Trophoblast cell (in vitro differentiated cells and primary cell): Measurements from ENCODE around the gene TSEN54.

ENCODE experiments used
- DNase-seq, 2 donors: peaks; one replicate each; pipeline ENCODE4 v3.0.0-alpha.2; 2016
- H2AFZ ChIP-seq: 2 replicates; pipeline ENCODE4 v1.6.1; 2013; ENCODE audit warnings: low read length, moderate library complexity, mild to moderate bottlenecking; ENCODE audit not compliant: insufficient read depth, poor library complexity
- H2AK5ac ChIP-seq: 2 replicates; pipeline ENCODE4 v1.6.1; 2013; ENCODE audit warnings: mild to moderate bottlenecking, low read length
- H2BK120ac ChIP-seq: 2 replicates; pipeline ENCODE4 v1.6.1; 2013; ENCODE audit warnings: low read length, mild to moderate bottlenecking, moderate library complexity; ENCODE audit not compliant: insufficient read depth, poor library complexity
- H2BK12ac ChIP-seq: 2 replicates; pipeline ENCODE4 v1.6.1; 2013; ENCODE audit warnings: mild to moderate bottlenecking, low read length, moderate library complexity
- H2BK5ac ChIP-seq: 2 replicates; pipeline ENCODE4 v1.6.1; 2013; ENCODE audit warnings: low read length, low read depth, moderate library complexity, mild to moderate bottlenecking; ENCODE audit not compliant: poor library complexity
- H3K14ac ChIP-seq: 2 replicates; pipeline ENCODE4 v1.6.1; 2013; ENCODE audit warnings: mild to moderate bottlenecking, low read length
- H3K18ac ChIP-seq: 2 replicates; pipeline ENCODE4 v1.6.1; 2013; ENCODE audit warnings: mild to moderate bottlenecking, low read length
- H3K23ac ChIP-seq: 2 replicates; pipeline ENCODE4 v1.6.1; 2013; ENCODE audit warnings: low read length
- H3K27ac ChIP-seq: 2 replicates; pipeline ENCODE4 v1.5.1; 2013; ENCODE audit warnings: low read depth, mild to moderate bottlenecking, inconsistent platforms, low read length, moderate library complexity
- H3K27me3 ChIP-seq: 2 replicates; pipeline ENCODE4 v1.6.1; 2013; ENCODE audit warnings: inconsistent platforms, mild to moderate bottlenecking, low read length, moderate library complexity; ENCODE audit not compliant: insufficient read depth
- H3K36me3 ChIP-seq, 2 experiments: 1 replicate in 1 of 2; 2 replicates in 1 of 2; pipeline ENCODE4 v1.6.1; 2013; ENCODE audit warnings: low read length in 2 of 2, mild to moderate bottlenecking in 2 of 2, moderate library complexity in 1 of 2; ENCODE audit not compliant: insufficient read depth in 2 of 2, control insufficient read depth in 1 of 2
- H3K4ac ChIP-seq: 2 replicates; pipeline ENCODE4 v1.6.1; 2013; ENCODE audit warnings: low read depth, mild to moderate bottlenecking, low read length, moderate library complexity
- H3K4me1 ChIP-seq, 2 experiments: 1 replicate in 1 of 2; 2 replicates in 1 of 2; pipeline ENCODE4 v1.6.1; 2013; ENCODE audit warnings: low read length in 2 of 2, mild to moderate bottlenecking in 2 of 2, moderate library complexity in 1 of 2; ENCODE audit not compliant: insufficient read depth in 2 of 2, control insufficient read depth in 1 of 2
- H3K4me2 ChIP-seq: 2 replicates; pipeline ENCODE4 v1.6.1; 2013; ENCODE audit warnings: inconsistent platforms, mild to moderate bottlenecking, low read length, moderate library complexity
- H3K4me3 ChIP-seq: 2 replicates; pipeline ENCODE4 v1.5.1; 2013; ENCODE audit warnings: mild to moderate bottlenecking, low read depth, low read length, inconsistent platforms
- H3K79me1 ChIP-seq: one replicate; pipeline ENCODE4 v1.6.1; 2013; ENCODE audit warnings: low read length
- H3K79me2 ChIP-seq: 2 replicates; pipeline ENCODE4 v1.6.1; 2013; ENCODE audit warnings: low read length, mild to moderate bottlenecking; ENCODE audit not compliant: control insufficient read depth, insufficient read depth, poor library complexity
- H3K9ac ChIP-seq: 2 replicates; pipeline ENCODE4 v1.6.1; 2013; ENCODE audit warnings: mild to moderate bottlenecking, low read length
- H3K9me3 ChIP-seq: 2 replicates; pipeline ENCODE4 v1.6.1; 2013; ENCODE audit warnings: low read depth, mild to moderate bottlenecking, control low read depth, inconsistent platforms, low read length; ENCODE audit not compliant: insufficient read depth
- H4K12ac ChIP-seq: 2 replicates; pipeline ENCODE4 v1.6.1; 2013; ENCODE audit warnings: low read depth, mild to moderate bottlenecking, low read length, moderate library complexity
- H4K8ac ChIP-seq: 2 replicates; pipeline ENCODE4 v1.6.1; 2013; ENCODE audit warnings: low read depth, mild to moderate bottlenecking, low read length, moderate library complexity
- H4K91ac ChIP-seq: one replicate; pipeline ENCODE4 v1.6.1; 2013; ENCODE audit warnings: low read depth, mild to moderate bottlenecking, low read length, moderate library complexity
- WGBS: extraction: QIAGEN DNeasy Blood & Tissue Kit; methylation state at CpG from one replicate; pipeline ENCODE4 v1.1.7; 2013; ENCODE audit warnings: missing lambda C conversion rate; ENCODE audit not compliant: insufficient read length, insufficient coverage; ENCODE audit errors: extremely low coverage; 5-methylcytosine and 5-hydroxymethylcytosine counted together

Gene TSEN54

GRCh38 chr17:75491680-75492079 lies 24.6 kb upstream of the TSEN54 start:
- H2BK12ac ChIP-seq = no peak overlapping the region
- H4K12ac ChIP-seq = no peak overlapping the region
- H3K79me2 ChIP-seq = no peaks in the 10 kb centered on the region
- H2BK120ac ChIP-seq = no peak overlapping the region
- H3K4me2 ChIP-seq = no peak overlapping the region
- no peak overlapping the region for H3K18ac ChIP-seq
- H3K14ac ChIP-seq = no peak overlapping the region
- no peak overlapping the region for H3K4me3 ChIP-seq
- no peak overlapping the region for H3K9ac ChIP-seq
- no peaks in the 10 kb centered on the region for H3K9me3 ChIP-seq
- no peak overlapping the region for H3K27ac ChIP-seq
- no peaks in the 10 kb centered on the region for H3K27me3 ChIP-seq
- H2BK5ac ChIP-seq = no peak overlapping the region
- no peak overlapping the region for H2AFZ ChIP-seq
- peaks cover 55 to 71% of the 10 kb centered on the region in 2 experiments for H3K36me3 ChIP-seq
- H4K8ac ChIP-seq = no peak overlapping the region
- H3K4ac ChIP-seq = no peak overlapping the region
- H4K91ac ChIP-seq = no peak overlapping the region
- H3K4me1 ChIP-seq = no peaks in the 10 kb centered on the region
- H3K79me1 ChIP-seq = no peaks in the 10 kb centered on the region
- no CpG with 5 or more reads among the region's 15 CpGs for WGBS
- H2AK5ac ChIP-seq = no peak overlapping the region
- no peak for DNase-seq
- H3K23ac ChIP-seq = no peak overlapping the region

DNA sequence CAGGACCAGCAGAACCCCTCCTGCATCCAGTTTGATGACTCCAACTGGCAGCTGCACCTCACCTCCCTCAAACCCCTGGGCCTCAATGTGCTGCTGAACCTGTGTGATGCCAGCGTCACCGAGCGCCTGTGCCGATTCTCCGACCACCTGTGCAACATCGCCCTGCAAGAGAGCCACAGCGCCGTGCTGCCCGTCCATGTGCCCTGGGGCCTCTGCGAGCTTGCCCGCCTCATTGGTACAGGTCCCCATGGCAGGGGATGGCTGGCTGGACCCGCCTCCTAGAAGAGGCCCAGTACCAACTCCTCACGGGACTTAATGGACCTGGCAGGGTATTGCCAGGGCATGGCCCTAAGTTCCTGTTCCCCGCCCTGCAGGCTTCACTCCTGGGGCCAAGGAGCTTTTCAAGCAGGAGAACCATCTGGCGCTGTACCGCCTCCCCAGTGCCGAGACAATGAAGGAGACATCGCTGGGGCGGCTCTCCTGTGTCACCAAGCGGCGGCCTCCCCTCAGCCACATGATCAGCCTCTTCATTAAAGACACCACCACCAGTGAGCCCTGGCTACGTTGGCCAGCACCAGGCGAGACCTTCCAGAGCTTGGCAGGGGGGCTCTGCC lies 23.7 kb upstream of the TSEN54 start:
- no peak overlapping the region for H2BK5ac ChIP-seq
- no peak overlapping the region for H4K12ac ChIP-seq
- no peak overlapping the region for H2BK120ac ChIP-seq
- H3K36me3 ChIP-seq = peaks cover 63 to 78% of the 10 kb centered on the region in 2 experiments
- H3K23ac ChIP-seq = no peak overlapping the region
- H3K27ac ChIP-seq = no peak overlapping the region
- H3K79me2 ChIP-seq = no peaks in the 10 kb centered on the region
- DNase-seq = no peak
- H3K9me3 ChIP-seq = no peaks in the 10 kb centered on the region
- no peak overlapping the region for H3K9ac ChIP-seq
- H2BK12ac ChIP-seq = no peak overlapping the region
- H3K27me3 ChIP-seq = no peaks in the 10 kb centered on the region
- no peaks in the 10 kb centered on the region for H3K79me1 ChIP-seq
- H2AFZ ChIP-seq = no peak overlapping the region
- H4K8ac ChIP-seq = no peak overlapping the region
- no CpG with 5 or more reads among the region's 23 CpGs for WGBS
- H3K14ac ChIP-seq = no peak overlapping the region
- no peak overlapping the region for H3K4ac ChIP-seq
- no peak overlapping the region for H4K91ac ChIP-seq
- H3K4me2 ChIP-seq = no peak overlapping the region
- no peak overlapping the region for H3K4me3 ChIP-seq
- no peak overlapping the region for H3K18ac ChIP-seq
- no peak overlapping the region for H2AK5ac ChIP-seq
- no peaks in the 10 kb centered on the region for H3K4me1 ChIP-seq

DNA sequence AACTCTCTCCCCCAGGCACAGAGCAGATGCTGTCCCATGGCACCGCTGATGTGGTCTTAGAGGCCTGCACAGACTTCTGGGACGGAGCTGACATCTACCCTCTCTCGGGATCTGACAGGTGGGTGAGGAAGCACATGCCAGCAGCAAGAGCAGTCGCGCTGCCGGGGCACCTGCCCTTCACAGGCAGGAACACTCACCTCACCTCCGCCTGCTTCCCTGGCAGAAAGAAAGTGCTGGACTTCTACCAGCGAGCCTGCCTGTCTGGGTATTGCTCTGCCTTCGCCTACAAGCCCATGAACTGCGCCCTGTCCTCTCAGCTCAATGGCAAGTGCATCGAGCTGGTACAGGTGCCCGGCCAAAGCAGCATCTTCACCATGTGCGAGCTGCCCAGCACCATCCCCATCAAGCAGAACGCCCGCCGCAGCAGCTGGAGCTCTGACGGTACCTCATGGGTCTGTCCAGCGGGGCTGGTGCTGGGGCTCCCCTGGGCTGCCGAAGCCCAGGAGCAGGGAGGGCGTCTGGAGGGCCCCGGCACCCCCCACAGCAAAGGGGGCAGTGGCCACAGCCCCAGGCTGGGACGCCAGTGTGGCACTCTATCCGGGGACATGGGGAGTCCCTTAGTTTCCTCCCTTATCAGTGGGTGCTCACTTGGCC lies 22.7 kb upstream of the TSEN54 start:
- no peak overlapping the region for H3K4me3 ChIP-seq
- H3K14ac ChIP-seq = no peak overlapping the region
- no peak overlapping the region for H4K91ac ChIP-seq
- no peak overlapping the region for H2BK12ac ChIP-seq
- H3K18ac ChIP-seq = no peak overlapping the region
- no peak overlapping the region for H2BK5ac ChIP-seq
- no peak overlapping the region for H2AK5ac ChIP-seq
- no peak for DNase-seq
- no peak overlapping the region for H3K23ac ChIP-seq
- WGBS = no CpG with 5 or more reads among the region's 23 CpGs
- no peak overlapping the region for H3K4me2 ChIP-seq
- H2BK120ac ChIP-seq = no peak overlapping the region
- H3K79me1 ChIP-seq = no peaks in the 10 kb centered on the region
- peaks cover 72 to 86% of the 10 kb centered on the region in 2 experiments for H3K36me3 ChIP-seq
- no peak overlapping the region for H4K12ac ChIP-seq
- no peaks in the 10 kb centered on the region for H3K9me3 ChIP-seq
- H3K27ac ChIP-seq = no peak overlapping the region
- no peak overlapping the region for H3K9ac ChIP-seq
- H3K4ac ChIP-seq = no peak overlapping the region
- no peak overlapping the region for H4K8ac ChIP-seq
- H2AFZ ChIP-seq = no peak overlapping the region
- no peaks in the 10 kb centered on the region for H3K27me3 ChIP-seq
- no peaks in the 10 kb centered on the region for H3K79me2 ChIP-seq
- no peaks in the 10 kb centered on the region for H3K4me1 ChIP-seq

GRCh38 chr17:75494326-75494877 lies 21.9 kb upstream of the TSEN54 start:
- Histone ChIP-seq H4K8ac (no peak overlapping the region), H3K4me1 (no peaks in the 10 kb centered on the region), H3K4me2 (no peak overlapping the region), H2AK5ac (no peak overlapping the region), H4K91ac (no peak overlapping the region), H2BK120ac (no peak overlapping the region), H4K12ac (no peak overlapping the region), H3K27ac (no peak overlapping the region), H3K9ac (no peak overlapping the region), H2BK12ac (no peak overlapping the region), H3K79me2 (no peaks in the 10 kb centered on the region), H3K27me3 (no peaks in the 10 kb centered on the region), H3K79me1 (no peaks in the 10 kb centered on the region), H3K4me3 (no peak overlapping the region), H2AFZ (no peak overlapping the region), H2BK5ac (no peak overlapping the region), H3K9me3 (peaks cover 2% of the 10 kb centered on the region), H3K4ac (no peak overlapping the region), H3K36me3 (peaks cover 80 to 87% of the 10 kb centered on the region in 2 experiments), H3K18ac (no peak overlapping the region), H3K23ac (no peak overlapping the region), H3K14ac (no peak overlapping the region)
- DNase-seq = no peak
- WGBS = no CpG with 5 or more reads among the region's 14 CpGs
